Keratinocyte (primary cell): ENCODE data around the gene SLX4IP.

Source experiments
- EZH2 ChIP-seq: IDR thresholded peaks from one replicate; pipeline ENCODE4 v1.6.1; 2012; ENCODE audit warnings: inconsistent platforms, mild to moderate bottlenecking, low read length, moderate library complexity
- TF ChIP-seq, protein P1 (sequence below), 3 experiments: IDR thresholded peaks in 1 of 3; conservative IDR thresholded peaks in 1 of 3; optimal IDR thresholded peaks in 1 of 3; 2 replicates in 2 of 3; 3 replicates in 1 of 3; pipeline versions ENCODE3 to v1.5.1; 2011; ENCODE audit warnings: low read length in 3 of 3, mild to moderate bottlenecking in 3 of 3, moderate library complexity in 2 of 3, control low read depth in 1 of 3, inconsistent platforms in 1 of 3; ENCODE audit not compliant: insufficient read depth in 2 of 3; ENCODE audit errors: extremely low read depth in 1 of 3

- TF ChIP-seq, protein P1, sequence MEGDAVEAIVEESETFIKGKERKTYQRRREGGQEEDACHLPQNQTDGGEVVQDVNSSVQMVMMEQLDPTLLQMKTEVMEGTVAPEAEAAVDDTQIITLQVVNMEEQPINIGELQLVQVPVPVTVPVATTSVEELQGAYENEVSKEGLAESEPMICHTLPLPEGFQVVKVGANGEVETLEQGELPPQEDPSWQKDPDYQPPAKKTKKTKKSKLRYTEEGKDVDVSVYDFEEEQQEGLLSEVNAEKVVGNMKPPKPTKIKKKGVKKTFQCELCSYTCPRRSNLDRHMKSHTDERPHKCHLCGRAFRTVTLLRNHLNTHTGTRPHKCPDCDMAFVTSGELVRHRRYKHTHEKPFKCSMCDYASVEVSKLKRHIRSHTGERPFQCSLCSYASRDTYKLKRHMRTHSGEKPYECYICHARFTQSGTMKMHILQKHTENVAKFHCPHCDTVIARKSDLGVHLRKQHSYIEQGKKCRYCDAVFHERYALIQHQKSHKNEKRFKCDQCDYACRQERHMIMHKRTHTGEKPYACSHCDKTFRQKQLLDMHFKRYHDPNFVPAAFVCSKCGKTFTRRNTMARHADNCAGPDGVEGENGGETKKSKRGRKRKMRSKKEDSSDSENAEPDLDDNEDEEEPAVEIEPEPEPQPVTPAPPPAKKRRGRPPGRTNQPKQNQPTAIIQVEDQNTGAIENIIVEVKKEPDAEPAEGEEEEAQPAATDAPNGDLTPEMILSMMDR (optimal IDR thresholded peaks at IDR 0.05 in 1 of 3, IDR thresholded peaks at IDR 0.05 in 1 of 3, conservative IDR thresholded peaks at IDR 0.05 in 1 of 3; ENCODE audit: extremely low read depth in 1 of 3, insufficient read depth in 2 of 3, low read length in 3 of 3) = no peak
- TF ChIP-seq EZH2 = no peak
These were observed 227.8 kb downstream of the SLX4IP start for GRCh38 chr20:10662661-10663458.
